CD8-positive, alpha-beta memory T cell (primary cell): ENCODE measurements around the gene IPO13. TPM values are rescaled to one million over a fixed set of nuclear protein-coding genes. Genes with fewer than 3 reads are reported as not detected.
A peak's percentile ranks its signal among the peaks of the same experiment; 100 is the strongest.

ENCODE experiments used
- CTCF ChIA-PET: fragments of 350-600 bp; sonication (Branson Sonifier 250); formaldehyde crosslinking; loops from one replicate; lab custom pipeline; 2021; ENCODE audit warnings: antibody characterized with exemption; lab: Charles Lee
- POLR2A ChIA-PET: fragments of 350-600 bp; sonication (Branson Sonifier 250); formaldehyde crosslinking; loops from one replicate; lab custom pipeline; 2021; ENCODE audit warnings: antibody characterized with exemption; lab: Charles Lee
- DNase-seq, 5 donors: peaks; one replicate each; pipeline versions ENCODE4 v3.0.0 to v3.0.0-alpha.2; 2020 to 2022; ENCODE audit warnings: mixed read lengths in 1 of 5
- H3K27ac ChIP-seq: one replicate; pipeline ENCODE4 v1.7.0; 2013; ENCODE audit warnings: low read depth, mild to moderate bottlenecking, low read length, moderate library complexity
- H3K27me3 ChIP-seq: 2 replicates; pipeline ENCODE4 v1.7.0; 2013; ENCODE audit warnings: low read length, mild to moderate bottlenecking; ENCODE audit not compliant: insufficient read depth, poor library complexity, severe bottlenecking
- H3K36me3 ChIP-seq: 2 replicates; pipeline ENCODE4 v1.7.0; 2013; ENCODE audit warnings: mild to moderate bottlenecking, low read length, moderate library complexity; ENCODE audit not compliant: insufficient read depth
- H3K4me1 ChIP-seq: 2 replicates; pipeline ENCODE4 v1.7.0; 2013; ENCODE audit warnings: mild to moderate bottlenecking, low read length, moderate library complexity; ENCODE audit not compliant: insufficient read depth
- H3K4me3 ChIP-seq: 2 replicates; pipeline ENCODE4 v1.7.0; 2013; ENCODE audit warnings: mild to moderate bottlenecking, low read length
- H3K9me3 ChIP-seq: 2 replicates; pipeline ENCODE4 v1.7.0; 2013; ENCODE audit warnings: mild to moderate bottlenecking, low read length
- H3K27ac Mint-ChIP-seq, 8 donors: one replicate each; pipeline ENCODE4 v1.8.0; 2020 to 2021; ENCODE audit warnings: mixed read lengths in 8 of 8, mild to moderate bottlenecking in 6 of 8, inconsistent platforms in 3 of 8, moderate library complexity in 3 of 8
- H3K27me3 Mint-ChIP-seq, 2 donors: one replicate each; pipeline ENCODE4 v1.8.0; 2020 to 2021; ENCODE audit warnings: mixed read lengths in 2 of 2, mild to moderate bottlenecking in 1 of 2, moderate library complexity in 1 of 2
- H3K36me3 Mint-ChIP-seq, 3 donors: one replicate each; pipeline ENCODE4 v1.8.0; 2020 to 2021; ENCODE audit warnings: mixed read lengths in 3 of 3, inconsistent platforms in 1 of 3, mild to moderate bottlenecking in 1 of 3
- H3K4me1 Mint-ChIP-seq, 3 donors: one replicate each; pipeline ENCODE4 v1.8.0; 2020 to 2021; ENCODE audit warnings: mixed read lengths in 3 of 3, inconsistent platforms in 1 of 3, mild to moderate bottlenecking in 1 of 3
- H3K4me3 Mint-ChIP-seq, 7 donors: one replicate each; pipeline ENCODE4 v1.8.0; 2020 to 2021; ENCODE audit warnings: mixed read lengths in 7 of 7, mild to moderate bottlenecking in 6 of 7, moderate library complexity in 4 of 7, inconsistent platforms in 2 of 7
- H3K9me3 Mint-ChIP-seq, 5 donors: one replicate each; pipeline ENCODE4 v1.8.0; 2020 to 2022; ENCODE audit warnings: mixed read lengths in 5 of 5, mild to moderate bottlenecking in 3 of 5, moderate library complexity in 2 of 5, inconsistent platforms in 1 of 5
- polyA plus RNA-seq: library from polyadenylated mRNA; unstranded; fragments of 300-500 nt; fragmentation: Illumina TruSeq; gene quantifications from one replicate; pipeline ENCODE4 v1.2.3, GENCODE V29; 2021
- total RNA-seq, 2 experiments: library from RNA; stranded (reverse); gene quantifications; one replicate each; pipeline ENCODE4 v1.2.3, GENCODE V29; 2021

IPO13 gene
- 10 to 100 TPM; 28.9 to 32.1 TPM for total RNA-seq
- 16.0 TPM for polyA plus RNA-seq

- ChIA-PET POLR2A (interaction anchor here (0.6 to 2.5 kb wide), 5 partner anchors 23 to 1179 kb away, joined by 3 to 9 read pairs (median 5); partner anchors contain the start of genes ATP6V0B, C1orf50, DPH2 and P3H1), CTCF (interaction anchor here (0.9 to 5.3 kb wide), 9 partner anchors 12 to 183 kb away, joined by 3 to 46 read pairs (median 4); partner anchors contain the start of genes ARTN, ATP6V0B and DPH2)
- Histone ChIP-seq H3K4me1 (peaks cover 26% of the 10 kb centered on the region), H3K27me3 (no peaks in the 10 kb centered on the region), H3K4me3 (peak within 1 kb of the TSS; percentile 83), H3K36me3 (no peaks in the 10 kb centered on the region), H3K9me3 (no peaks in the 10 kb centered on the region), H3K27ac (peak within 1 kb of the TSS; percentile 95)
- peaks cover 45 to 66% (median 47%) of the 10 kb centered on the region in 3 donors for H3K4me1 Mint-ChIP-seq
- H3K27me3 Mint-ChIP-seq: no peaks in the 10 kb centered on the region
- H3K4me3 Mint-ChIP-seq: peak within 1 kb of the TSS; percentile 83 to 94 (median 90)
- peaks cover 0 to 22% (median 3%) of the 10 kb centered on the region in 3 donors for H3K36me3 Mint-ChIP-seq
- DNase-seq: peak; percentile 91 to 96 (median 96)
- no peaks in the 10 kb centered on the region for H3K9me3 Mint-ChIP-seq
- peak within 1 kb of the TSS; percentile 67 to 99 (median 94) for H3K27ac Mint-ChIP-seq
Observed at GRCh38 chr1:43946236-43947060, at the start of gene IPO13. Gene IPO13, plus strand, starts transcription at chr1:43946950. Its CDS starts 651 bp downstream, at chr1:43947601.

GRCh38 chr1:43898981-43899380, 47.8 kb upstream of the IPO13 start:
- Histone ChIP-seq H3K4me1 (no peaks in the 10 kb centered on the region), H3K36me3 (peaks cover 11% of the 10 kb centered on the region), H3K27ac (no peak overlapping the region), H3K27me3 (no peaks in the 10 kb centered on the region), H3K9me3 (no peaks in the 10 kb centered on the region), H3K4me3 (no peak overlapping the region)
- Mint-ChIP-seq H3K27me3 (no peaks in the 10 kb centered on the region), H3K36me3 (peaks cover 0 to 63% (median 12%) of the 10 kb centered on the region in 3 donors), H3K4me1 (no peaks in the 10 kb centered on the region), H3K27ac (no peak overlapping the region), H3K9me3 (no peaks in the 10 kb centered on the region), H3K4me3 (no peak overlapping the region)
- no peak for DNase-seq
- ChIA-PET POLR2A (no interaction called here), CTCF (no interaction called here)

- Mint-ChIP-seq H3K9me3 (no peaks in the 10 kb centered on the region), H3K36me3 (peaks cover 0 to 48% (median 11%) of the 10 kb centered on the region in 3 donors), H3K27me3 (no peaks in the 10 kb centered on the region), H3K27ac (no peak overlapping the region), H3K4me3 (no peak overlapping the region), H3K4me1 (no peaks in the 10 kb centered on the region)
- Histone ChIP-seq H3K9me3 (no peaks in the 10 kb centered on the region), H3K27me3 (no peaks in the 10 kb centered on the region), H3K27ac (peak overlapping the region; percentile 18), H3K36me3 (peaks cover 11% of the 10 kb centered on the region), H3K4me1 (no peaks in the 10 kb centered on the region), H3K4me3 (no peak overlapping the region)
- no peak for DNase-seq
- ChIA-PET CTCF (no interaction called here), POLR2A (no interaction called here)
Observed at GRCh38 chr1:43900386-43900785, 46.4 kb upstream of the IPO13 start.

GRCh38 chr1:43901196-43901961, 45.4 kb upstream of the IPO13 start:
- H3K36me3 ChIP-seq: peaks cover 11% of the 10 kb centered on the region
- peak overlapping the region in 3 of 8 donors; percentile 1 to 93 (median 64) for H3K27ac Mint-ChIP-seq
- no peaks in the 10 kb centered on the region for H3K4me1 ChIP-seq
- H3K9me3 ChIP-seq: no peaks in the 10 kb centered on the region
- H3K4me3 ChIP-seq: no peak overlapping the region
- no peaks in the 10 kb centered on the region for H3K9me3 Mint-ChIP-seq
- H3K27me3 ChIP-seq: no peaks in the 10 kb centered on the region
- H3K4me1 Mint-ChIP-seq: peaks cover 0 to 1% (median 0%) of the 10 kb centered on the region in 3 donors
- ChIA-PET CTCF (no interaction called here), POLR2A (no interaction called here)
- peak overlapping the region in 1 of 7 donors; percentile 23 for H3K4me3 Mint-ChIP-seq
- peaks cover 0 to 40% (median 8%) of the 10 kb centered on the region in 3 donors for H3K36me3 Mint-ChIP-seq
- no peak for DNase-seq
- H3K27ac ChIP-seq: peak overlapping the region; percentile 18
- H3K27me3 Mint-ChIP-seq: no peaks in the 10 kb centered on the region

GRCh38 chr1:43902058-43902831, 44.5 kb upstream of the IPO13 start:
- Histone ChIP-seq H3K9me3 (no peaks in the 10 kb centered on the region), H3K4me3 (no peak overlapping the region), H3K27ac (no peak overlapping the region), H3K27me3 (no peaks in the 10 kb centered on the region), H3K4me1 (no peaks in the 10 kb centered on the region), H3K36me3 (peaks cover 11% of the 10 kb centered on the region)
- Mint-ChIP-seq H3K9me3 (no peaks in the 10 kb centered on the region), H3K4me3 (peak overlapping the region in 4 of 7 donors; percentile 12 to 63 (median 46)), H3K27me3 (no peaks in the 10 kb centered on the region), H3K36me3 (peaks cover 0 to 40% (median 9%) of the 10 kb centered on the region in 3 donors), H3K27ac (peak overlapping the region in 1 of 8 donors; percentile 54), H3K4me1 (peaks cover 0 to 5% (median 2%) of the 10 kb centered on the region in 3 donors)
- ChIA-PET CTCF (no interaction called here), POLR2A (no interaction called here)
- DNase-seq: no peak

GRCh38 chr1:43904660-43905551, 41.8 kb upstream of the IPO13 start:
- Mint-ChIP-seq H3K4me1 (peaks cover 0 to 5% (median 2%) of the 10 kb centered on the region in 3 donors), H3K4me3 (no peak overlapping the region)
- no peak overlapping the region for H3K4me3 ChIP-seq

GRCh38 chr1:43908226-43908625, 38.5 kb upstream of the IPO13 start:
- Mint-ChIP-seq H3K9me3 (no peaks in the 10 kb centered on the region), H3K4me3 (no peak overlapping the region), H3K36me3 (peaks cover 4 to 38% (median 13%) of the 10 kb centered on the region in 3 donors), H3K27me3 (no peaks in the 10 kb centered on the region), H3K4me1 (peaks cover 0 to 5% (median 2%) of the 10 kb centered on the region in 3 donors), H3K27ac (peak overlapping the region in 2 of 8 donors; percentile 74 to 82)
- Histone ChIP-seq H3K27me3 (no peaks in the 10 kb centered on the region), H3K27ac (no peak overlapping the region), H3K4me3 (no peak overlapping the region), H3K9me3 (no peaks in the 10 kb centered on the region), H3K4me1 (no peaks in the 10 kb centered on the region), H3K36me3 (no peaks in the 10 kb centered on the region)
- ChIA-PET CTCF (no interaction called here), POLR2A (no interaction called here)
- no peak for DNase-seq

More at GRCh38 chr1:43904660-43905551, 41.8 kb upstream of the IPO13 start:
- CTCF ChIA-PET: no interaction called here
- no peaks in the 10 kb centered on the region for H3K27me3 Mint-ChIP-seq
- Histone ChIP-seq H3K9me3 (no peaks in the 10 kb centered on the region), H3K27ac (no peak overlapping the region), H3K4me1 (no peaks in the 10 kb centered on the region), H3K36me3 (no peaks in the 10 kb centered on the region), H3K27me3 (no peaks in the 10 kb centered on the region)
- DNase-seq: no peak
- POLR2A ChIA-PET: no interaction called here
- peaks cover 0 to 35% (median 10%) of the 10 kb centered on the region in 3 donors for H3K36me3 Mint-ChIP-seq
- no peaks in the 10 kb centered on the region for H3K9me3 Mint-ChIP-seq
- H3K27ac Mint-ChIP-seq: peak overlapping the region in 1 of 8 donors; percentile 81
